IPS-NIHi7 (cell line): ENCODE results near the gene AKAP6.
A peak's percentile ranks its signal among the peaks of the same experiment; 100 is the strongest.

Experiments
- DNase-seq: peaks from one replicate; pipeline ENCODE4 v3.0.0; 2012; ENCODE audit warnings: mixed read lengths; ENCODE audit errors: extremely low spot score

Gene AKAP6

GRCh38 chr14:32329146-32329545 is at the start of gene AKAP6:
AKAP6 (plus strand) TSS chr14:32329298; CDS start chr14:32433494, 104,196 bp downstream.
- no peak for DNase-seq

GRCh38 chr14:32286602-32287001 is 42.5 kb upstream of the AKAP6 start:
- DNase-seq: no peak

GRCh38 chr14:32296366-32296765 is 32.7 kb upstream of the AKAP6 start:
- no peak for DNase-seq

GRCh38 chr14:32298346-32298745 is 30.8 kb upstream of the AKAP6 start:
- peak; percentile 13 for DNase-seq

GRCh38 chr14:32300136-32300535 is 29.0 kb upstream of the AKAP6 start:
- no peak for DNase-seq

- no peak for DNase-seq
Observed at GRCh38 chr14:32303865-32304264, 25.2 kb upstream of the AKAP6 start.

- no peak for DNase-seq
Observed at GRCh38 chr14:32304296-32304695, 24.8 kb upstream of the AKAP6 start.

- no peak for DNase-seq
Observed at GRCh38 chr14:32306549-32306948, 22.5 kb upstream of the AKAP6 start.

- DNase-seq: no peak
Observed at GRCh38 chr14:32307881-32308582, 21.1 kb upstream of the AKAP6 start.

- no peak for DNase-seq
Observed at GRCh38 chr14:32310876-32311275, 18.2 kb upstream of the AKAP6 start.

- no peak for DNase-seq
Observed at GRCh38 chr14:32311294-32312009, 17.6 kb upstream of the AKAP6 start.

GRCh38 chr14:32312010-32312331 is 17.1 kb upstream of the AKAP6 start:
- DNase-seq: no peak

GRCh38 chr14:32313844-32314376 is 15.2 kb upstream of the AKAP6 start:
- DNase-seq: no peak

- DNase-seq: no peak
Observed at GRCh38 chr14:32318087-32318795, 10.9 kb upstream of the AKAP6 start.

GRCh38 chr14:32319368-32320049 is 9.6 kb upstream of the AKAP6 start:
- no peak for DNase-seq

GRCh38 chr14:32324601-32325000 is 4.5 kb upstream of the AKAP6 start:
- DNase-seq: no peak

GRCh38 chr14:32327255-32327961 is 1.7 kb upstream of the AKAP6 start:
- DNase-seq: no peak

GRCh38 chr14:32329690-32330285 is 690 bp downstream of the AKAP6 start:
- no peak for DNase-seq

GRCh38 chr14:32330351-32331111 is 1.4 kb downstream of the AKAP6 start:
- DNase-seq: no peak

GRCh38 chr14:32331206-32331605 is 2.1 kb downstream of the AKAP6 start:
- no peak for DNase-seq
